Measurements from ENCODE around the gene LIX1.

DNA sequence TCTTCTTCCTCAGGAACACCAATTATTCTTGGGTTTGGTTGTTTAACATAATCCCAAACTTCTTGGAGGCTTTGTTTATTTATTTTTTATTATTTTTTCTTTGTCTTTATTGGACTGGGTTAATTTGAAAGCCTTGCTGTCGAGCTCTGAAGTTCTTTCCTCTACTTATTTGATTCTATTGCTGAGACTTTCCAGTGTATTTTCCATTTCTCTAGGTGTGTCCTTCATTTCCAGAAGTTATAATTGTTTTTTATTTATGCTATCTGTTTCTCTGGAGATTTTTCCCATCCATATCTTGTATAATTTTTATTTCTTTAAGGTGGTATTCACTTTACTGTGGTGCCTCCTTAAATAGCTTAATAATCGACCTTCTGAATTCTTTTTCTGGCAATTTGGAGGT, 49.5 kb upstream of the LIX1 start:
- TF ChIP-seq POLR2AphosphoS5 (IDR thresholded peaks at IDR 0.05; ENCODE audit: low read depth, low read length) (no peak), POLR2A (IDR thresholded peaks at IDR 0.05; ENCODE audit: low read depth, low read length) (no peak), TAF1 (IDR thresholded peaks at IDR 0.05; ENCODE audit: low read depth, low read length) (no peak), POU2F2 (IDR thresholded peaks at IDR 0.05; ENCODE audit: low read depth, low read length) (no peak)

Measured in GM12891 (cell line).